ENCODE data around the gene SNED1.

- TF ChIP-seq EZH2 (IDR thresholded peaks at IDR 0.05), result no peak
- TF ChIP-seq POLR2AphosphoS5 (IDR thresholded peaks at IDR 0.05; ENCODE audit: borderline replicate concordance, low read depth, low read length), result no peak
- no peak for TF ChIP-seq FOXP2 (optimal IDR thresholded peaks at IDR 0.05; ENCODE audit: control extremely low read depth, extremely low read length, insufficient read depth)
Measured at GRCh38 chr2:241142063-241142462, 143.6 kb downstream of the SNED1 start.
